Uterus (tissue), 4 donors: ENCODE results near the gene MLLT10. TPM values are rescaled to one million over a fixed set of nuclear protein-coding genes. Genes with fewer than 3 reads are reported as not detected.
"Not testable (repeated sequence)": the region's sequence is repeated elsewhere in the genome, so short reads cannot be mapped to it uniquely, and the experiment has no call there.

Source experiments
- DNase-seq, 2 donors: peaks; one replicate each; pipeline ENCODE4 v3.0.0-alpha.2; 2019 to 2020
- H3K27ac ChIP-seq, 2 donors: fragments of 200-600 bp; sonication (generic); 1 replicate in 1 of 2; 2 replicates in 1 of 2; pipeline ENCODE4 v1.5.1; 2016 to 2018
- H3K27me3 ChIP-seq, 2 donors: fragments of 200-600 bp; sonication (generic); one replicate each; pipeline ENCODE4 v1.5.1; 2018 to 2019; ENCODE audit warnings: control low read depth in 1 of 2
- H3K36me3 ChIP-seq, 2 donors: fragments of 200-600 bp; sonication (generic); one replicate each; pipeline ENCODE4 v1.5.1; 2019; ENCODE audit warnings: control low read depth in 1 of 2
- H3K4me1 ChIP-seq, 2 donors: fragments of 200-600 bp; sonication (generic); one replicate each; pipeline ENCODE4 v1.5.1; 2018 to 2019; ENCODE audit warnings: control low read depth in 1 of 2
- H3K4me3 ChIP-seq, 2 donors: fragments of 200-600 bp; sonication (generic); 1 replicate in 1 of 2; 2 replicates in 1 of 2; pipeline ENCODE4 v1.5.1; 2018 to 2019; ENCODE audit warnings: mild to moderate bottlenecking in 1 of 2
- H3K9me3 ChIP-seq, 2 donors: fragments of 200-600 bp; sonication (generic); one replicate each; pipeline ENCODE4 v1.5.1; 2019; ENCODE audit warnings: control low read depth in 1 of 2
- POLR2A ChIP-seq, 2 donors: fragments of 450-650 bp; IDR thresholded peaks; one replicate each; pipeline ENCODE4 v1.6.1; 2016; ENCODE audit warnings: antibody characterized with exemption in 2 of 2, mild to moderate bottlenecking in 1 of 2, moderate library complexity in 1 of 2
- intact Hi-C: fragments of 100-400 bp; cut with DNase I; formaldehyde crosslinking; loops from one replicate; pipeline ENCODE4 v1.15.1; 2023; ENCODE audit warnings: low total_unique reads
- total RNA-seq, 4 donors: library from RNA; depleted of rRNA in 3 of 4; stranded (reverse); fragments of >200 nt in 3 of 4; gene quantifications; one replicate each; pipeline versions ENCODE4 v1.1.0 to v1.2.4, GENCODE V29; 2014 to 2023
- TF ChIP-seq, protein P1 (sequence below), 4 experiments: fragments of 200-600 bp in 2 of 4; fragments of 450-650 bp in 2 of 4; sonication (generic) in 2 of 4; IDR thresholded peaks; one replicate each; pipeline ENCODE4 v1.5.1; 2016 to 2019; ENCODE audit warnings: antibody characterized with exemption in 4 of 4, mild to moderate bottlenecking in 2 of 4, moderate library complexity in 1 of 4
- donor health status: DM: yes; HTN: yes; CAD: no.

MLLT10 gene
- total RNA-seq, 4 donors from 2014 or later, result 34.1 to 71.2 (median 59.8) TPM

DNA sequence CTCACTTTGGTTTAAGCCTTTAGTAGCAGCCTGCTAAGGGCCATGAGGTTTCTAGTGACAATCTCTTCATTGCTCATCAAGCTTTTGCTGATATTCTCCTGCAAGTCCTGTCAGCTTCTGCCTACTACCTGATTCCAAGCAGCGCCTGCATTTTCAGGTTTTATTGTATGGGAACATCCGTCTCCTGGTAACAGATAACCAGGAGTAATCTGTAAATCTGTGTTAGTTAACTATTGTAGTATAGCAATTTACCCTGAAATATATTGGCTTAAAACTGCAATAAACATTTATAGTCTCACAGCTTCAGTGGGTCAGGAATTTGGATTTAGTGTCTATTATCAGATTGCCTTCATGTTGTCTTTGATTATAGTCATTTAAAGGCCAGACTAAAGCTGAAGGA is 94.0 kb downstream of the MLLT10 start:
- no peak for DNase-seq
- intact Hi-C loops, result no loop called here
- Histone ChIP-seq H3K9me3 (no peaks in the 10 kb centered on the region), H3K36me3 (no peaks in the 10 kb centered on the region), H3K27ac (no peak overlapping the region), H3K27me3 (no peaks in the 10 kb centered on the region), H3K4me1 (no peaks in the 10 kb centered on the region), H3K4me3 (no peak overlapping the region)
- no peak for TF ChIP-seq POLR2A (IDR thresholded peaks at IDR 0.05)
- TF ChIP-seq, protein P1, sequence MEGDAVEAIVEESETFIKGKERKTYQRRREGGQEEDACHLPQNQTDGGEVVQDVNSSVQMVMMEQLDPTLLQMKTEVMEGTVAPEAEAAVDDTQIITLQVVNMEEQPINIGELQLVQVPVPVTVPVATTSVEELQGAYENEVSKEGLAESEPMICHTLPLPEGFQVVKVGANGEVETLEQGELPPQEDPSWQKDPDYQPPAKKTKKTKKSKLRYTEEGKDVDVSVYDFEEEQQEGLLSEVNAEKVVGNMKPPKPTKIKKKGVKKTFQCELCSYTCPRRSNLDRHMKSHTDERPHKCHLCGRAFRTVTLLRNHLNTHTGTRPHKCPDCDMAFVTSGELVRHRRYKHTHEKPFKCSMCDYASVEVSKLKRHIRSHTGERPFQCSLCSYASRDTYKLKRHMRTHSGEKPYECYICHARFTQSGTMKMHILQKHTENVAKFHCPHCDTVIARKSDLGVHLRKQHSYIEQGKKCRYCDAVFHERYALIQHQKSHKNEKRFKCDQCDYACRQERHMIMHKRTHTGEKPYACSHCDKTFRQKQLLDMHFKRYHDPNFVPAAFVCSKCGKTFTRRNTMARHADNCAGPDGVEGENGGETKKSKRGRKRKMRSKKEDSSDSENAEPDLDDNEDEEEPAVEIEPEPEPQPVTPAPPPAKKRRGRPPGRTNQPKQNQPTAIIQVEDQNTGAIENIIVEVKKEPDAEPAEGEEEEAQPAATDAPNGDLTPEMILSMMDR (IDR thresholded peaks at IDR 0.05), result no peak

DNA sequence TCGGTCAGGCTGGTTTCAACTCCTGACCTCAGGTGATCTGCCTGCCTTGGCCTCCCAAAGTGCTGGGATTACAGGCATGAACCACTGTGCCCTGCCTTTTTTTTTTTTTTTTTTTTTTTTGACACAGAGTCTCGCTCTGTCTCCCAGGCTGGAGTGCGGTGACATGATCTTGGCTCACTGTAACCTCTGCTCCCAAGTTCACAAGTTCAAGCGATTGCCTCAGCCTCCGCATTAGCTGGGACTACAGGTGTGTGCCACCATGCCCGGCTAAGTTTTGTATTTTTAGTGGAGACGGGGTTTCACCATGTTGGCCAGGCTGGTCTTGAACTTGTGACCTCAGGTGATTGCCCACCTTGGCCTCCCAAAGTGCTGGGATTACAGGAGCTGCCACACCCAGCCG is 94.6 kb downstream of the MLLT10 start:
- DNase-seq, H3K4me3 ChIP-seq, H3K27me3 ChIP-seq, H3K9me3 ChIP-seq, intact Hi-C loops, H3K27ac ChIP-seq, H3K36me3 ChIP-seq, H3K4me1 ChIP-seq: not testable (repeated sequence)

DNA sequence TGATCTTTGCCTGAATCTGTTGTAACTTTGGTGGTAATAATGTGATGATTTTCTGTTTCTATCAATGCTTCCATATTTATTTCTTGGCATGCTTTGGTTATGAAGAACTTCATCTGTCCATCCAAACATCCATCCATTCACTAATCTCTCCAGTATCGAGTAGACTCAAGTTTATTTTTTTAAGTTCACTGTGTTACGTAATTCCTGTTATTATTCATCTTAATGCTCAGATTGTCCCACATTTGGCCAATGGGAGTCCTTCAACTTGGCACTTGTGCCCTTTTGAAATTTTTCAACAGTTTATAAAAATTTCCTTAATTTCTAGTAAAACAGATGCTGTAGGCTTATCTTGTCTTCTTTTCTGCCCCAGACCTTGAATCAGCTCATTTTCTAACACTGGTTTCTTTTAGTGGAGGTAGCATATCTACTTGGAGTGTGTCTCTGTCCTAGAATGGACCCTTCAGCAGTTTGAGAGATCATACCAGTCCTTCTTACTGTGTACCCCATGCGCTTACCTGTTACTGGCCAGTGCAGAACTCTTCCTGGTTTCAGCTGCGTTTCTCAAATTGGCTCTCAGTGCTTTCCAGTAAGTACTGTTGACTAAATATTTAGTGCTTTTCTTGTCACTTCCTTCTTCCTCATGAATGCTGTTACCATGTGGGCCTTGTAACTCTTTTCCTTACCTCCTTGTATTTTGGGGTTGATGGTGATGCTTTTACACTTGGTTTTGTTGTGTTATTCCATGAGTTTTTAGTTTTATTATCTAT is 100.8 kb downstream of the MLLT10 start:
- TF ChIP-seq POLR2A (IDR thresholded peaks at IDR 0.05), result no peak
- TF ChIP-seq, protein P1 (IDR thresholded peaks at IDR 0.05), result no peak

DNA sequence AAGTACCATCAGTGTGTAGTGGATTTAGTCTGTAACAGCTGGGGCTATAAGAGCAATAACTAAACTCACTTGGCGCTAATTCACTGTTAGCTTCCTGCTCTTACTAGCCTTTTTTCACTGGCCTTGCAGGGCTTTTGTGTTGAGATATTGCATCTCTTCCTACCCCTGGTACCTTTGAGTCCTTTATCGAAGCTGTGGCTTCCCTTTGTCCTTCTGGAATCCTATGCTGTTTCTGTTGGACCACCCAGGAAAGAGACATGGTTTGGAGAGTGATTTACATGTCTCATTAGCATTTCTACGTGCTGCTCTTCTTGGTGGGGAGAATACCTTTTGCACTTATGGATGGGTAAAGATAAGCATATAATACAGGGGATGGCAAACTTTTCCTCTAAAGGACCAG is 103.8 kb downstream of the MLLT10 start:
- Histone ChIP-seq H3K4me1 (no peaks in the 10 kb centered on the region), H3K9me3 (no peaks in the 10 kb centered on the region), H3K36me3 (no peaks in the 10 kb centered on the region), H3K27ac (no peak overlapping the region), H3K4me3 (no peak overlapping the region), H3K27me3 (no peaks in the 10 kb centered on the region)
- DNase-seq, result no peak
- TF ChIP-seq POLR2A (IDR thresholded peaks at IDR 0.05), result no peak
- TF ChIP-seq, protein P1 (IDR thresholded peaks at IDR 0.05), result no peak
- intact Hi-C loops, result no loop called here

More for the DNA sequence above, 100.8 kb downstream of the MLLT10 start:
- H3K36me3 ChIP-seq, result no peaks in the 10 kb centered on the region
- no peak overlapping the region for H3K27ac ChIP-seq
- intact Hi-C loops, result no loop called here
- no peak overlapping the region for H3K4me3 ChIP-seq
- no peak for DNase-seq
- no peaks in the 10 kb centered on the region for H3K9me3 ChIP-seq
- H3K27me3 ChIP-seq, result no peaks in the 10 kb centered on the region
- H3K4me1 ChIP-seq, result no peaks in the 10 kb centered on the region

DNA sequence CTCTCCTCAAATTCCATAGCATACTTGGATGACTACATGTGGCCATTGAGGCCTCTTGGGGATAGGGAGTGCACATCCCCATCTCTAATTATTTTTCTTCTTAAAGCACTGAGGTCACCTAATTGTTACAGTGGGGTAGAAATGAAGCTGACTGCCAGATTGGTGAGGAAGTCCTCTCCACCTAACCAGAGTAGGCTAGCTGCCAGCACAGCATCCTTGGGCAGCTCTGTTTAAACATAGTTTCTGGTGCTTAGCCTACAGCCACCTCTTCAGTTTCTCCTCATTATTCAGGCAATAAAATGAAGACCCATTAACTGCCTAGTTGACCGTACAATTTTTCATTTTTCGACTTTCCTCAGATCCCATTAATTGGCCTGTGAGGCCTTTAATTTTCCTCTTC is 104.6 kb downstream of the MLLT10 start:
- no peaks in the 10 kb centered on the region for H3K27me3 ChIP-seq
- no peak overlapping the region for H3K27ac ChIP-seq
- no peaks in the 10 kb centered on the region for H3K9me3 ChIP-seq
- TF ChIP-seq, protein P1 (IDR thresholded peaks at IDR 0.05), result no peak
- TF ChIP-seq POLR2A (IDR thresholded peaks at IDR 0.05), result no peak
- no peaks in the 10 kb centered on the region for H3K36me3 ChIP-seq
- intact Hi-C loops, result no loop called here
- H3K4me1 ChIP-seq, result no peaks in the 10 kb centered on the region
- H3K4me3 ChIP-seq, result no peak overlapping the region
- no peak for DNase-seq
